ENCODE results near the gene HECW1.
A peak's percentile ranks its signal among the peaks of the same experiment; 100 is the strongest.

The HECW1 gene

GRCh38 chr7:43113622-43114457, 1.4 kb downstream of the HECW1 start:
- H2BK5ac ChIP-seq (ENCODE audit: low read depth, low read length, poor library complexity, severe bottlenecking) = no peak overlapping the region
- no peak overlapping the region for H3K14ac ChIP-seq (ENCODE audit: low read length in 2 of 2)
- DNase-seq = peak; percentile 16
- H3K9me3 ChIP-seq (ENCODE audit: control insufficient read depth, low read length) = no peaks in the 10 kb centered on the region
- H2AFZ ChIP-seq (ENCODE audit: low read depth, low read length) = no peak overlapping the region
- H3K23ac ChIP-seq (ENCODE audit: low read length in 2 of 2) = no peak overlapping the region
- H3K4me2 ChIP-seq (ENCODE audit: low read length, poor library complexity, severe bottlenecking) = peak overlapping the region; percentile 93
- H2BK120ac ChIP-seq (ENCODE audit: low read depth, low read length) = no peak overlapping the region
- H3K4me1 ChIP-seq (ENCODE audit: control insufficient read depth, insufficient read depth, low read depth, low read length) = peaks cover 13% of the 10 kb centered on the region
- peak overlapping the region; percentile 69 to 70 for H3K4me3 ChIP-seq (ENCODE audit: insufficient read depth in 1 of 2, low read depth in 1 of 2, low read length in 2 of 2)
- no peak overlapping the region for H4K91ac ChIP-seq (ENCODE audit: low read length)
- peak overlapping the region; percentile 17 for H2BK15ac ChIP-seq (ENCODE audit: low read depth, poor library complexity, severe bottlenecking)
- H3K27ac ChIP-seq (ENCODE audit: low read length, poor library complexity, severe bottlenecking) = no peak overlapping the region
- no peak overlapping the region for H4K8ac ChIP-seq (ENCODE audit: low read length)
- peak overlapping the region in 1 of 2 experiments; percentile 48 for H3K18ac ChIP-seq (ENCODE audit: low read depth in 1 of 2, low read length in 2 of 2)
- WGBS = 11% methylated on average over 35 of the region's 36 CpGs
- H3K4ac ChIP-seq (ENCODE audit: low read depth in 1 of 2, low read length in 2 of 2) = no peak overlapping the region
- H3K79me1 ChIP-seq (replicated peaks; ENCODE audit: low read length, poor library complexity, severe bottlenecking) = no peaks in the 10 kb centered on the region
- H3K36me3 ChIP-seq (ENCODE audit: control insufficient read depth in 1 of 2, insufficient read depth in 2 of 2, low read depth in 1 of 2, low read length in 2 of 2) = no peaks in the 10 kb centered on the region
- H2BK12ac ChIP-seq (ENCODE audit: low read length in 2 of 2) = no peak overlapping the region
- no peak overlapping the region for H2AK5ac ChIP-seq (ENCODE audit: low read length, severe bottlenecking)
- H3K27me3 ChIP-seq (ENCODE audit: control insufficient read depth in 1 of 2, insufficient read depth in 1 of 2, low read length in 2 of 2) = peaks cover 16 to 74% of the 10 kb centered on the region in 2 experiments
- no peak overlapping the region for H3K9ac ChIP-seq (ENCODE audit: low read length)

- 75% methylated on average over 1 of the region's 3 CpGs for WGBS
- Histone ChIP-seq H3K4me2 (ENCODE audit: low read length, poor library complexity, severe bottlenecking) (peak overlapping the region; percentile 93), H4K91ac (ENCODE audit: low read length) (no peak overlapping the region)
Measured at GRCh38 chr7:43114458-43114780, 2.0 kb downstream of the HECW1 start.

GRCh38 chr7:43116451-43116850, 4.0 kb downstream of the HECW1 start:
- no peak overlapping the region for H2AFZ ChIP-seq (ENCODE audit: low read depth, low read length)
- peaks cover 21% of the 10 kb centered on the region for H3K4me1 ChIP-seq (ENCODE audit: control insufficient read depth, insufficient read depth, low read depth, low read length)
- H2BK12ac ChIP-seq (ENCODE audit: low read length in 2 of 2) = no peak overlapping the region
- no peaks in the 10 kb centered on the region for H3K9me3 ChIP-seq (ENCODE audit: control insufficient read depth, low read length)
- 100% methylated on average over 1 of the region's 2 CpGs for WGBS
- no peak overlapping the region for H2BK15ac ChIP-seq (ENCODE audit: low read depth, poor library complexity, severe bottlenecking)
- no peaks in the 10 kb centered on the region for H3K36me3 ChIP-seq (ENCODE audit: control insufficient read depth in 1 of 2, insufficient read depth in 2 of 2, low read depth in 1 of 2, low read length in 2 of 2)
- H3K79me1 ChIP-seq (replicated peaks; ENCODE audit: low read length, poor library complexity, severe bottlenecking) = no peaks in the 10 kb centered on the region
- DNase-seq = no peak
- peak overlapping the region; percentile 60 for H3K27ac ChIP-seq (ENCODE audit: low read length, poor library complexity, severe bottlenecking)
- no peak overlapping the region for H3K4ac ChIP-seq (ENCODE audit: low read depth in 1 of 2, low read length in 2 of 2)
- no peak overlapping the region for H2BK120ac ChIP-seq (ENCODE audit: low read depth, low read length)
- no peak overlapping the region for H3K23ac ChIP-seq (ENCODE audit: low read length in 2 of 2)
- no peak overlapping the region for H3K4me3 ChIP-seq (ENCODE audit: insufficient read depth in 1 of 2, low read depth in 1 of 2, low read length in 2 of 2)
- H3K9ac ChIP-seq (ENCODE audit: low read length) = no peak overlapping the region
- peaks cover 16 to 62% of the 10 kb centered on the region in 2 experiments for H3K27me3 ChIP-seq (ENCODE audit: control insufficient read depth in 1 of 2, insufficient read depth in 1 of 2, low read length in 2 of 2)
- H4K91ac ChIP-seq (ENCODE audit: low read length) = no peak overlapping the region
- peak overlapping the region; percentile 42 for H2AK5ac ChIP-seq (ENCODE audit: low read length, severe bottlenecking)
- H2BK5ac ChIP-seq (ENCODE audit: low read depth, low read length, poor library complexity, severe bottlenecking) = no peak overlapping the region
- H3K4me2 ChIP-seq (ENCODE audit: low read length, poor library complexity, severe bottlenecking) = no peak overlapping the region
- no peak overlapping the region for H3K18ac ChIP-seq (ENCODE audit: low read depth in 1 of 2, low read length in 2 of 2)
- H4K8ac ChIP-seq (ENCODE audit: low read length) = no peak overlapping the region
- H3K14ac ChIP-seq (ENCODE audit: low read length in 2 of 2) = no peak overlapping the region

More at GRCh38 chr7:43114458-43114780, 2.0 kb downstream of the HECW1 start:
- no peak overlapping the region for H4K8ac ChIP-seq (ENCODE audit: low read length)
- peaks cover 17% of the 10 kb centered on the region for H3K4me1 ChIP-seq (ENCODE audit: control insufficient read depth, insufficient read depth, low read depth, low read length)
- H3K27ac ChIP-seq (ENCODE audit: low read length, poor library complexity, severe bottlenecking) = no peak overlapping the region
- H3K27me3 ChIP-seq (ENCODE audit: control insufficient read depth in 1 of 2, insufficient read depth in 1 of 2, low read length in 2 of 2) = peaks cover 16 to 74% of the 10 kb centered on the region in 2 experiments
- H2BK12ac ChIP-seq (ENCODE audit: low read length in 2 of 2) = no peak overlapping the region
- H3K36me3 ChIP-seq (ENCODE audit: control insufficient read depth in 1 of 2, insufficient read depth in 2 of 2, low read depth in 1 of 2, low read length in 2 of 2) = no peaks in the 10 kb centered on the region
- no peak overlapping the region for H2AFZ ChIP-seq (ENCODE audit: low read depth, low read length)
- no peak overlapping the region for H3K9ac ChIP-seq (ENCODE audit: low read length)
- H3K4me3 ChIP-seq (ENCODE audit: insufficient read depth in 1 of 2, low read depth in 1 of 2, low read length in 2 of 2) = no peak overlapping the region
- no peak overlapping the region for H2BK15ac ChIP-seq (ENCODE audit: low read depth, poor library complexity, severe bottlenecking)
- H2AK5ac ChIP-seq (ENCODE audit: low read length, severe bottlenecking) = no peak overlapping the region
- H3K23ac ChIP-seq (ENCODE audit: low read length in 2 of 2) = no peak overlapping the region
- H3K18ac ChIP-seq (ENCODE audit: low read depth in 1 of 2, low read length in 2 of 2) = no peak overlapping the region
- DNase-seq = no peak
- no peak overlapping the region for H2BK5ac ChIP-seq (ENCODE audit: low read depth, low read length, poor library complexity, severe bottlenecking)
- H3K14ac ChIP-seq (ENCODE audit: low read length in 2 of 2) = no peak overlapping the region
- H3K9me3 ChIP-seq (ENCODE audit: control insufficient read depth, low read length) = no peaks in the 10 kb centered on the region
- H3K4ac ChIP-seq (ENCODE audit: low read depth in 1 of 2, low read length in 2 of 2) = no peak overlapping the region
- no peaks in the 10 kb centered on the region for H3K79me1 ChIP-seq (replicated peaks; ENCODE audit: low read length, poor library complexity, severe bottlenecking)
- H2BK120ac ChIP-seq (ENCODE audit: low read depth, low read length) = no peak overlapping the region

GRCh38 chr7:43117095-43117494, 4.6 kb downstream of the HECW1 start:
- Histone ChIP-seq H3K14ac (ENCODE audit: low read length in 2 of 2) (no peak overlapping the region), H3K23ac (ENCODE audit: low read length in 2 of 2) (no peak overlapping the region), H2AFZ (ENCODE audit: low read depth, low read length) (no peak overlapping the region), H3K9ac (ENCODE audit: low read length) (no peak overlapping the region), H2BK5ac (ENCODE audit: low read depth, low read length, poor library complexity, severe bottlenecking) (no peak overlapping the region), H3K27ac (ENCODE audit: low read length, poor library complexity, severe bottlenecking) (peak overlapping the region; percentile 80), H3K4me3 (ENCODE audit: insufficient read depth in 1 of 2, low read depth in 1 of 2, low read length in 2 of 2) (no peak overlapping the region), H2BK120ac (ENCODE audit: low read depth, low read length) (no peak overlapping the region), H3K36me3 (ENCODE audit: control insufficient read depth in 1 of 2, insufficient read depth in 2 of 2, low read depth in 1 of 2, low read length in 2 of 2) (no peaks in the 10 kb centered on the region), H3K4me1 (ENCODE audit: control insufficient read depth, insufficient read depth, low read depth, low read length) (peaks cover 21% of the 10 kb centered on the region), H4K8ac (ENCODE audit: low read length) (no peak overlapping the region), H2BK15ac (ENCODE audit: low read depth, poor library complexity, severe bottlenecking) (no peak overlapping the region), H3K4ac (ENCODE audit: low read depth in 1 of 2, low read length in 2 of 2) (no peak overlapping the region), H2BK12ac (ENCODE audit: low read length in 2 of 2) (no peak overlapping the region), H2AK5ac (ENCODE audit: low read length, severe bottlenecking) (no peak overlapping the region), H3K79me1 (replicated peaks; ENCODE audit: low read length, poor library complexity, severe bottlenecking) (no peaks in the 10 kb centered on the region), H4K91ac (ENCODE audit: low read length) (no peak overlapping the region), H3K9me3 (ENCODE audit: control insufficient read depth, low read length) (no peaks in the 10 kb centered on the region), H3K27me3 (ENCODE audit: control insufficient read depth in 1 of 2, insufficient read depth in 1 of 2, low read length in 2 of 2) (peaks cover 12 to 59% of the 10 kb centered on the region in 2 experiments), H3K18ac (ENCODE audit: low read depth in 1 of 2, low read length in 2 of 2) (no peak overlapping the region), H3K4me2 (ENCODE audit: low read length, poor library complexity, severe bottlenecking) (no peak overlapping the region)
- WGBS = 87% methylated on average over 1 of the region's 1 CpG
- no peak for DNase-seq
